ENCODE data around the gene THSD4.
"Not testable (repeated sequence)": the region's sequence is repeated elsewhere in the genome, so short reads cannot be mapped to it uniquely, and the experiment has no call there.

THSD4 gene

GRCh38 chr15:71121442-71121841, 6.2 kb downstream of the THSD4 start:
- DNase-seq (ENCODE audit: low spot score): no peak

- DNase-seq (ENCODE audit: low spot score): no peak
These were observed 9.9 kb downstream of the THSD4 start for GRCh38 chr15:71124937-71125790.

- peak; percentile 3 for DNase-seq (ENCODE audit: low spot score)
These were observed 10.7 kb downstream of the THSD4 start for GRCh38 chr15:71125831-71126450.

GRCh38 chr15:71127083-71127482, 11.8 kb downstream of the THSD4 start:
- no peak for DNase-seq (ENCODE audit: low spot score)

GRCh38 chr15:71128159-71128558, 12.9 kb downstream of the THSD4 start:
- DNase-seq (ENCODE audit: low spot score): not testable (repeated sequence)

- DNase-seq (ENCODE audit: low spot score): no peak
These were observed 13.8 kb downstream of the THSD4 start for GRCh38 chr15:71128939-71129562.

- DNase-seq (ENCODE audit: low spot score): no peak
These were observed 14.4 kb downstream of the THSD4 start for GRCh38 chr15:71129669-71130068.

- no peak for DNase-seq (ENCODE audit: low spot score)
These were observed 16.5 kb downstream of the THSD4 start for GRCh38 chr15:71131601-71132362.

- DNase-seq (ENCODE audit: low spot score): no peak
These were observed 18.6 kb downstream of the THSD4 start for GRCh38 chr15:71133747-71134472.

- no peak for DNase-seq (ENCODE audit: low spot score)
These were observed 21.0 kb downstream of the THSD4 start for GRCh38 chr15:71136159-71136783.

GRCh38 chr15:71136793-71137518, 21.7 kb downstream of the THSD4 start:
- no peak for DNase-seq (ENCODE audit: low spot score)

- no peak for DNase-seq (ENCODE audit: low spot score)
These were observed 23.2 kb downstream of the THSD4 start for GRCh38 chr15:71138473-71138872.

GRCh38 chr15:71139241-71139640, 24.0 kb downstream of the THSD4 start:
- no peak for DNase-seq (ENCODE audit: low spot score)

- no peak for DNase-seq (ENCODE audit: low spot score)
These were observed 26.3 kb downstream of the THSD4 start for GRCh38 chr15:71141572-71141971.

GRCh38 chr15:71142780-71143179, 27.5 kb downstream of the THSD4 start:
- DNase-seq (ENCODE audit: low spot score): no peak

- DNase-seq (ENCODE audit: low spot score): no peak
These were observed 28.4 kb downstream of the THSD4 start for GRCh38 chr15:71143373-71144310.

GRCh38 chr15:71145648-71146047, 30.4 kb downstream of the THSD4 start:
- no peak for DNase-seq (ENCODE audit: low spot score)

- no peak for DNase-seq (ENCODE audit: low spot score)
These were observed 31.3 kb downstream of the THSD4 start for GRCh38 chr15:71146580-71146982.

- DNase-seq (ENCODE audit: low spot score): no peak
These were observed 32.8 kb downstream of the THSD4 start for GRCh38 chr15:71148048-71148447.
